ACC112 (cell line): ENCODE measurements around the gene ACY1.

ENCODE experiments used
- H2AFZ ChIP-seq: fragments of 200-600 bp; sonication (generic); one replicate; pipeline ENCODE4 v1.6.0; 2017; ENCODE audit warnings: antibody characterized with exemption, low read length; ENCODE audit not compliant: unreplicated experiment
- H3K27ac ChIP-seq: fragments of 200-600 bp; sonication (generic); 2 replicates; pipeline ENCODE4 v1.5.1; 2014; ENCODE audit warnings: low read depth, mild to moderate bottlenecking, antibody characterized with exemption, low read length, moderate library complexity
- H3K27me3 ChIP-seq: fragments of 200-600 bp; sonication (generic); 2 replicates; pipeline ENCODE4 v1.6.1; 2014; ENCODE audit warnings: mild to moderate bottlenecking, antibody characterized with exemption, low read length, moderate library complexity, mixed read lengths; ENCODE audit not compliant: insufficient read depth
- H3K36me3 ChIP-seq: fragments of 200-600 bp; sonication (generic); 2 replicates; pipeline ENCODE4 v1.6.1; 2016; ENCODE audit warnings: mild to moderate bottlenecking, antibody characterized with exemption, low read length, moderate library complexity, mixed read lengths; ENCODE audit not compliant: insufficient read depth
- H3K4me1 ChIP-seq: fragments of 200-600 bp; sonication (generic); one replicate; pipeline ENCODE4 v1.6.1; 2016; ENCODE audit warnings: low read length, mixed read lengths; ENCODE audit not compliant: insufficient read depth, unreplicated experiment, control insufficient read depth
- H3K4me3 ChIP-seq: fragments of 200-600 bp; sonication (generic); 2 replicates; pipeline ENCODE4 v1.5.1; 2014; ENCODE audit warnings: mild to moderate bottlenecking, low read depth, low read length
- H3K79me2 ChIP-seq: fragments of 200-600 bp; sonication (generic); one replicate; pipeline ENCODE4 v1.6.0; 2016; ENCODE audit warnings: low read length; ENCODE audit not compliant: control insufficient read depth, unreplicated experiment, insufficient read depth

The ACY1 gene

DNA sequence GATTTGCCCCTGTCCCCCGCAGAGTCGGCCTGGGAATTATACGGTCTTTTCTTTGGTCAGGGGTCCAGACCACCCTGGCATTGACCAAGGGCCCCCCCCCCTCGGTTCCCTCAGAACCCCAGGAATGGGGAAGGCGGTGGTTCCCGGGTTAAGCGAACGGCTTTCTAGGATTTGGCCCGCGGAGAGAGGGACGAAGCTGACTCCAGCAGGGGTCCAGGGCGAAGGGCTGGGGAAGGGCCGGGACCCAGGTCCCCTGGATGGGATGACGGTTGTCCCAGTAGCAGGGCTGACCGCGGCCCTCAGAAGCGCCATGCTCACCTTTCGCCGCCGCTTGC lies 41.9 kb upstream of the ACY1 start:
- no peaks in the 10 kb centered on the region for H3K27me3 ChIP-seq
- H3K27ac ChIP-seq, result no peak overlapping the region
- peaks cover 19% of the 10 kb centered on the region for H3K79me2 ChIP-seq
- H3K4me1 ChIP-seq, result peaks cover 12% of the 10 kb centered on the region
- peak overlapping the region; percentile 24 for H2AFZ ChIP-seq
- H3K36me3 ChIP-seq, result peaks cover 3% of the 10 kb centered on the region; the same call in 1 of the 2 replicates
- peak overlapping the region; percentile 81 for H3K4me3 ChIP-seq

DNA sequence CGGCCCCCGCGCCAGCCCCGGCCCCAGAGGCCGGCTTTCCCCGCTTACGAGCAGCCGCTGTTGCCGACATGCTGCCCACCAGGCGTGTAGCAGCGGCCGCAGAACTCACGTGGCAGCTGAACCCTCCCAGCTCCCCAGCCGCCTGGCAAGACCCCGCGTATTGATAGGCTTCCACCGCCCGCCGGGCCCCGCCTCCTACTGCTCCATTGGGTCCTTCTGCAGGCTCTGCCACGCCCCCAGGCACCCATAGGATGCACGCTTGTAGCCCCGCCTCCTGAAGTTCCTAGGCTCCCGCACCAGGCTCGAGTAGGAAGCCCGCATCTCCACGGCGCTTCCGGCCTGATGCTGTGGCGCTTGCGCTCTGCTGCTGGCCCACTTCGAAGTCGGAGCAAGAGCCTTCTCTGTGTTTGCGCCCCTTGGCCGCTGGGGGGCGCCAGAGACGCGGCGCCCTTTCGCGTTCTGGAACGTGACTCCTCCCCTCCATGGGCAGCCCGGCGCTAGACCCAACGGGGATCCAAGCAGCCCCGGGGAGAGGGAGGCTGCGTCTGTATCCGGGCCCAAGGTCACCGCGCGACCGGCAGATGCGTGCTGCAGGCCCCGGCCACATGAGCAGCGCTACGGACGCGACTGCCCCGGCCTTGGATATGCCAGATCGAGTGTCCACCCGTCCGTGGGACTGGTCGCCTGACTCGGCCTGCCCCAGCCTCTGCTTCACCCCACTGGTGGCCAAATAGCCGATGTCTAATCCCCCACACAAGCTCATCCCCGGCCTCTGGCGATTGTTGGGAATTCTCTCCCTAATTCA lies 41.3 kb upstream of the ACY1 start, which contains the start of the genes PARP3 and RRP9:
Gene PARP3, plus strand, starts transcription at position 566 of the 805 bp plus-strand sequence. CDS start 993 bp downstream, outside the sequence.
Gene RRP9, minus strand, starts transcription at position 107 of the 805 bp plus-strand sequence. Its CDS starts 37 bp downstream, at position 70.
- Histone ChIP-seq H3K36me3 (peaks cover 3% of the 10 kb centered on the region; the same call in 1 of the 2 replicates), H3K79me2 (peaks cover 19% of the 10 kb centered on the region), H2AFZ (peak within 1 kb of the TSS; percentile 80), H3K27me3 (no peaks in the 10 kb centered on the region), H3K4me3 (peak within 1 kb of the TSS; percentile 81), H3K4me1 (peaks cover 12% of the 10 kb centered on the region), H3K27ac (peak within 1 kb of the TSS; percentile 79)

DNA sequence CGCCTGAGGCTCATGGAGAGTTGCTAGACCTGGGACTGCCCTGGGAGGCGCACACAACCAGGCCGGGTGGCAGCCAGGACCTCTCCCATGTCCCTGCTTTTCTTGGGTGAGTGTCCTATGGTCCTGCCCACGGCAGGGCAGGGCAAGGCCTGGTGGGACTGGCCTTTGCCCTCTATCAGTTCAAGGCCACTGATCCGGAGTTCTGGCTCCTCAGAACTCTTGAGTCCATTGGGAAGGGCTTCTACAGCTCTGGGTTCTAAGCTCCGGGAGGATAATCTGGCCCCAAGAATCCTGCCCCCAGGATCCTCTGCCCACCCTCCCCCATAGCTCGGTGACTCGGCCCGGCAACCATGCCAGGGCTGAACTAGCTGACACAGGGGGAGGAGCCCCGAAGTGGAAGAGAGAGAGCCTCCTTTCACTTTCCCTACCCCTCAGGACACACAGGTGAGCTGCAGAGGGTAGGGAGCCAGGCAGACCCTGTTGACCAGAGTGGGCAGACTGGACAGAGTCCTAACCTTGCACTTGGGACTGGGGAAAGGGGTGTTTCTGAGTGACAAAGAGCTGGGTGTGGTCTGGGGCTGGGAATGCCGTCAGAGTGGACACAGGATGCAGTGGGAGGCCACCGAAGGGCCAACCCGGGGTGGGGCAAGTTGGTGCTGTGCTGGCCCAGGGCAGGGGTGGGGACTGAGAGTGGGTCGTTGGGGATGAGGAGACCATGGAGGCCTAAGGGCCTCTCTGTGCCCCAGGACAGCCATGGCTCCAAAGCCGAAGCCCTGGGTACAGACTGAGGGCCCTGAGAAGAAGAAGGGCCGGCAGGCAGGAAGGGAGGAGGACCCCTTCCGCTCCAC lies 40.5 kb upstream of the ACY1 start:
- H3K79me2 ChIP-seq, result peaks cover 19% of the 10 kb centered on the region
- peak overlapping the region; percentile 80 for H2AFZ ChIP-seq
- H3K27ac ChIP-seq, result peak overlapping the region; percentile 79
- H3K27me3 ChIP-seq, result no peaks in the 10 kb centered on the region
- peak overlapping the region; percentile 67 for H3K4me3 ChIP-seq
- peaks cover 12% of the 10 kb centered on the region for H3K4me1 ChIP-seq
- no peaks in the 10 kb centered on the region for H3K36me3 ChIP-seq

DNA sequence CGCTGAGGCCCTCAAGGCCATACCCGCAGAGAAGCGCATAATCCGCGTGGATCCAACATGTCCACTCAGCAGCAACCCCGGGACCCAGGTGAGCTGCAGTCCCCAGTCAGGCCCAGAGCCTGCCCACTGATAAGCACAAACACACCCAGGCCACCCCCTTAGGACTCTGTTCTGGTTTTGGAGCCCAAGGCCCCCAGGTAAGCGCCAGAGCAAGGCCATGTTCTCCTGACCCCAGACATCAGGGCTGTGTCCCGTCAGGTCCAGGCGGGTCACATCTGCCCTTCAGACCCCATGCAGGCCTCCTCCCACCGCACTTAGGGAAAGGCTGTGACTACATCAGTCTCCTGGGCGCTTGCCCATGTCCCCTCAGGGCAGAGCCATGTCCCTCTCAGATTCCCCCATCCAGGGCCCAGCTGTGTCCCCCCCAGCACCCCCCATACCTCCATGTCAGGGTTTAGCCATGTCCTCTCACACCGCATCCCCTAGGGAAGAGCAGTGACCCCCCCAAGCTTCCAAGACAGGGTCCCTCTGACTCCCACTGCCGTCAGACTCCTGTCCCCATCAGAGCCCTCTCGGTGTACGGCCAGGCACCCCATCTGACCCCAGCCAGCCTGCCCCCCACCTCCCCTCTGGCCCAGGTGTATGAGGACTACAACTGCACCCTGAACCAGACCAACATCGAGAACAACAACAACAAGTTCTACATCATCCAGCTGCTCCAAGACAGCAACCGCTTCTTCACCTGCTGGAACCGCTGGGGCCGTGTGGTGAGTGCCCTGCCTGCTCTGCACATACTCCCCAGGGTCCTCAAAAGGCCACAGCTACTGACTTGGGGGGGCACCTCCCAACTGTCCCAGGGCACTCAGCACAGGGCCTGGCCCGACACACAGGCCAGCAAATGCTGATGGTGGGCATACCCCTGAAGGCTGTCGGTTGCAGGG lies 39.6 kb upstream of the ACY1 start:
- Histone ChIP-seq H2AFZ (peak overlapping the region; percentile 80), H3K36me3 (no peaks in the 10 kb centered on the region), H3K27me3 (no peaks in the 10 kb centered on the region), H3K4me1 (peaks cover 12% of the 10 kb centered on the region), H3K79me2 (peaks cover 19% of the 10 kb centered on the region), H3K27ac (peak overlapping the region; percentile 79; the same call in 1 of the 2 replicates), H3K4me3 (peak overlapping the region; percentile 67)

DNA sequence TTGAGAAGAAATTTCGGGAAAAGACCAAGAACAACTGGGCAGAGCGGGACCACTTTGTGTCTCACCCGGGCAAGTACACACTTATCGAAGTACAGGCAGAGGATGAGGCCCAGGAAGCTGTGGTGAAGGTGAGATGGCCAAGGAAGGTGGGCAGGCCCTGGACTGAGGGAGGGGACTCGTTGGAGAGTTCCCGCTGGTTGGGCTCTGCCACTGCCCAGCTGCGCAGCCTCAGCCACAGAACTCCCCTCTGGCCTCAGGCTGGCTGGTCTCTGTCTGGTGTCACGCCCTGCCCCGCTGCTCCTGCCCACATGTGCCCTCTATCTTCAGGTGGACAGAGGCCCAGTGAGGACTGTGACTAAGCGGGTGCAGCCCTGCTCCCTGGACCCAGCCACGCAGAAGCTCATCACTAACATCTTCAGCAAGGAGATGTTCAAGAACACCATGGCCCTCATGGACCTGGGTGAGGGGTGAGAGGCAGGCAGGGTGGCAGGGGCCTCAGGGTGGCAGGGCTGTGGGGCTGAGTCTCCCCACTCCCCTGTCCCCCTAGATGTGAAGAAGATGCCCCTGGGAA lies 38.8 kb upstream of the ACY1 start:
- H2AFZ ChIP-seq, result no peak overlapping the region

DNA sequence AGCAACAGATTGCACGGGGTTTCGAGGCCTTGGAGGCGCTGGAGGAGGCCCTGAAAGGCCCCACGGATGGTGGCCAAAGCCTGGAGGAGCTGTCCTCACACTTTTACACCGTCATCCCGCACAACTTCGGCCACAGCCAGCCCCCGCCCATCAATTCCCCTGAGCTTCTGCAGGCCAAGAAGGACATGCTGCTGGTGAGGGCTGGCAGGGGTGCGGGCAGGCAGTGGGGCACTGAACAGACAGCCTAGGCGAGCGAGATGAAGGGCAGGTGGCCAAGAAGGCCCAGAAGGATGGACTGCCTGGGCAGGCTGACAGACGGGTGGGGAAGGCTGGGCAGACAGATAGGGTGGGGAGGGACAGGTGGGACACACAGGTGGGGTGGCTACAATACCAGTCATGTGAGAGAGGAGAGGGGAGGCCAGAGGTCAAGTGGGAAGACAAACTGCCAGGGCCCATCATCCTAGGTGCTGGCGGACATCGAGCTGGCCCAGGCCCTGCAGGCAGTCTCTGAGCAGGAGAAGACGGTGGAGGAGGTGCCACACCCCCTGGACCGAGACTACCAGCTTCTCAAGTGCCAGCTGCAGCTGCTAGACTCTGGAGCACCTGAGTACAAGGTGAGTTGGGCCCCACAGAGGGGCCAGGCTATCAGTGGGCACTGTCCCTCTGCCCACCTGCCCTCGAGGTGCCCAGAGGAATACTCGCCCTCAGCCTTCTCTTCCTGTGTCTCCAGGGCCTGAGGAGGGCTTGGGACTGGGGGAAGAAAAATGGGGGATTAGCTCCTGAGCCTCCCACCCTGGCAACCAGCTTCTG lies 38.1 kb upstream of the ACY1 start:
- H3K27ac ChIP-seq, result no peak overlapping the region
- H2AFZ ChIP-seq, result no peak overlapping the region
- H3K4me1 ChIP-seq, result peaks cover 12% of the 10 kb centered on the region
- no peaks in the 10 kb centered on the region for H3K27me3 ChIP-seq
- no peak overlapping the region for H3K4me3 ChIP-seq
- H3K36me3 ChIP-seq, result 0 out of 2 replicates have a peak, but pooled peaks cover 2% of the 10 kb centered on the region
- H3K79me2 ChIP-seq, result peaks cover 13% of the 10 kb centered on the region

More for the DNA sequence above, 38.8 kb upstream of the ACY1 start:
- H3K27ac ChIP-seq, result no peak overlapping the region
- H3K36me3 ChIP-seq, result 0 out of 2 replicates have a peak, but pooled peaks cover 2% of the 10 kb centered on the region
- H3K4me1 ChIP-seq, result peaks cover 12% of the 10 kb centered on the region
- peaks cover 15% of the 10 kb centered on the region for H3K79me2 ChIP-seq
- H3K27me3 ChIP-seq, result no peaks in the 10 kb centered on the region
- no peak overlapping the region for H3K4me3 ChIP-seq

DNA sequence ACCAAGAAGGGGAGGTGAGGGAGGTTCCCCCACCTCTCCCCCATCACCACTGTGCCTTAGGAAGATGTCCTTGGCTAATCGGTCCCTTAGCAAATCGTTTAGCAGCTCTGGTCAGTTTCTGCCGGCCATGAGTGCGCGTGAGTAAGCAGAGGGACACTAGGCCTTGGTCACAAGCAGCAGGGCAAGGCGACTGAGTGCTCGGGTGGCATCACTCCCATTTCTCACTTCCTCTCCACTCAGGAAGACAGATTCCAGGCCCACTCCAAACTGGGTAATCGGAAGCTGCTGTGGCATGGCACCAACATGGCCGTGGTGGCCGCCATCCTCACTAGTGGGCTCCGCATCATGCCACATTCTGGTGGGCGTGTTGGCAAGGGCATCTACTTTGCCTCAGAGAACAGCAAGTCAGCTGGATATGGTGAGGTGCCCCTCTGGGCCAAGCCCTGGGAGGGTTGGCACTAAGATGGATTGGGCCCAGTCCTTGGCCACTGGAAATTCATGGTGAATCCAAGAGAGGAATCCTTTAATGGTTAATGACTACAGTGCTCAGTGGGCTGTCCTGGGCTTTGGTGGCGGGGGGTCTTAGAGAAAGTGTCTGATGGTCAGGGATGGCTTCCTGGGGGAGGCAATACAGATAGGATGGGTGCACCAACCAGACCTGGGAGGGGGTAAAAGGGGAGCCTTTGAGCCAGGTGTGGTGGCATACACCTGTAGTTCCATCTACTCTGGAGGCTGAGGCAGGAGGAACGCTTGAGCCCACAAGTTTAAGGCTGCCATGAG lies 37.2 kb upstream of the ACY1 start:
- Histone ChIP-seq H3K27me3 (no peaks in the 10 kb centered on the region), H3K36me3 (0 out of 2 replicates have a peak, but pooled peaks cover 2% of the 10 kb centered on the region), H3K27ac (no peak overlapping the region), H3K79me2 (peaks cover 4% of the 10 kb centered on the region), H3K4me1 (peaks cover 12% of the 10 kb centered on the region), H3K4me3 (no peak overlapping the region), H2AFZ (no peak overlapping the region)

DNA sequence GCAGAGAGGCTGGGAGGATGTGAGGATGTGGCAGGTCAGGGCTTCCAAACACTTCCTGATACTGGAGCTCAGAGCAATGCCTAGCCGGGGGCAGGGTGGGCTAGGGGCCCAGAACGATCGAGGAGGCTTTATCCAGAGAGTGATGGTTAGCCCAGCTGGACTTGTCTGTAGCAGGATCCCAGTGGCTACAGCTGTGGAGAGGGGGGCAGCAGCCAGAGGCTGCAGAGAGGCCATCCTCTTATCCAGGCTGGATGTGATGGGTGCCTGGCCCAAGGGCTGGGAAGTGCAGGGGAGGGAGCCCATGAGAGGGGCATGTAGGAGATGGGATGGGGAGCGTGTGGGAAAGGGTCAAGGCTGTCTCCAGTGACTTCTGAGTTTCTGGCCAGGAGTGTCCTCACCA lies 36.5 kb upstream of the ACY1 start:
- peaks cover 12% of the 10 kb centered on the region for H3K4me1 ChIP-seq
- no peak overlapping the region for H3K4me3 ChIP-seq
- H3K27me3 ChIP-seq, result no peaks in the 10 kb centered on the region
- no peak overlapping the region for H3K27ac ChIP-seq
- no peaks in the 10 kb centered on the region for H3K79me2 ChIP-seq
- no peak overlapping the region for H2AFZ ChIP-seq
- 0 out of 2 replicates have a peak, but pooled peaks cover 2% of the 10 kb centered on the region for H3K36me3 ChIP-seq
